GM21737 (cell line): ENCODE results near the gene GGT6.
"Not testable (repeated sequence)": the region's sequence is repeated elsewhere in the genome, so short reads cannot be mapped to it uniquely, and the experiment has no call there.

Experiments
- ATAC-seq: cut with Tn5 transposase; IDR thresholded peaks from one replicate; pipeline ENCODE4 v1.9.1; 2021; ENCODE audit warnings: mild to moderate bottlenecking, moderate library complexity; ENCODE audit not compliant: unreplicated experiment

GGT6 gene

DNA sequence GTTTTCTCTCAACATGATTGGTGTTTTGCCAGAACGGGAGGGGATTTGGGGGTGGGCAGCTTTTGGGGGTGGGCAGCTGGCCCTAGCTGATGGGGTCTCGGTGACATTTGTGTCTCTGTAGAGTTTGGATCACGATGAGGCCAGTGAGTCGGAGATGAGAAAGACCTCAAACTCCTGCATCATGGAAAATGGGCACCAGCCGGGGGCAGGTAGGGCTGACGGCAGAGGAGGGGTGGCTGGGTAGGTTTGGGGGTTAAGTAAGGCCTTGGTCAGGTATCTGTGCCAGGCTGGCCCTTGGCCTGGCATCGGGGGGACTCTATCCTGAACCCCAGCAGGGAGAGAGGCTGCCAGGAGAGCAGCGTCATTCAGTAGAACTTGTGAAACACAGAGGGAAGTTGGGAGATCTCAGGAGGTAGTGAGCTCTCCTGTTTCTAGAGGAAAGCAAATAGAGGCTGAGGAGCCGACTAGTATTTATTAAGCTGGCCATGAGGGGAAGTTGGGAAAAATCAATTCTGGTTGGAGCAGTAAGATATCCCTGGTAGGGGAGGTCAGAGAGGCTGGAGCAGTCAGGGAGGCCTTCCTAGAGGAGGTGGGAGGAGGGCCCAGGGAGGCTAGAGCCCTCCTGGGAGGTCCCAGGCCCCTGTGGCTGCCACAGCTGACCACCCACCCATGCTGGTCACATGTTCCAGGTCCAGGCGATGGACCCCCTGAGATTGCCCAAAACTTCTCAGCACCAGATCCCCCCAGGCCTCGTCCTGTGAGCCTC lies 32.0 kb upstream of the GGT6 start:
- no peak for ATAC-seq

GRCh38 chr17:4591529-4591928 lies 31.2 kb upstream of the GGT6 start:
- no peak for ATAC-seq

GRCh38 chr17:4590981-4591453 lies 30.6 kb upstream of the GGT6 start:
- ATAC-seq, result no peak

GRCh38 chr17:4590042-4590441 lies 29.7 kb upstream of the GGT6 start:
- ATAC-seq, result not testable (repeated sequence)

GRCh38 chr17:4588898-4589625 lies 28.7 kb upstream of the GGT6 start:
- ATAC-seq, result no peak

GRCh38 chr17:4588391-4588790 lies 28.0 kb upstream of the GGT6 start:
- ATAC-seq, result no peak

DNA sequence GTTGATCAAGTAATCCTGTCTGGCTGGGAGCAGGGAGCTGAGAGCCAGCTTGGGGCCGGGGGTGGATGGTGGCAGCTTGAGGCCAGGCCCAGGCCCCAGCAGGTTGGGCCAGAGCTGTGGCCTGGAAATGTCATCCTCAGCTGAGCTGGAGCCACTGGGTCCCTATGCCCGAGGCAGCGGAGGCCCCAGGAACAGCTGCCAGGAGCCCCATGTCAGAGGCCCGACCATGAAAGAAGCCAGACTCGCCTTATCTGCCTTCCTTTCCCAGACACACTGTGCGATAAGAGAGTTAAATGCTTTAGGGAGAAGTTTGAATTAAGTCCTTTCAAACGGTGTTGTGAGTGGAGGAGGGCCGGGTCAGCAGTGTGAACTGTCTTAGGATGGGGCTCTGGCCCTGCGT lies 27.4 kb upstream of the GGT6 start:
- ATAC-seq, result no peak

GRCh38 chr17:4587195-4587594 lies 26.8 kb upstream of the GGT6 start:
- ATAC-seq, result no peak

DNA sequence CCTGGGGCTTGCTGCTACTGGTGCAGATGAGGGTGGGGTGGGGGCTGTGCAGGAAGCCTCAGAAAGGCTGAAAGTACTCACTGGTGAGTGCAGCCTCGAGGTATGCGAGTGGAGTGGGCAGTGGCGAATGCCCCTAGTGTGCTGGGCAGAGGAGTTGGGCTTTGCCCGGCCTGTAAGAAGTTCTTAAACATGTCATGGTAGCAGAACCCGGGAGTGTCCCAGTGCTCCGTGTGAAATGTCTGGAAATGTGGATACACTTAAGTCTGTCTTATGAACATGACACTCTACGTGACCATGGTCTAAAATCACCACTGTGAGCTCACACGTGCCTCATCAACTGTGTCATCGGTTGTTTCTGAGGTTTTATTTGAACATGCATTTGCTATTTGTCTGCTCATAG lies 25.7 kb upstream of the GGT6 start:
- ATAC-seq, result no peak

- no peak for ATAC-seq
Observed at GRCh38 chr17:4585638-4585994, 25.2 kb upstream of the GGT6 start.

GRCh38 chr17:4584917-4585637 lies 24.7 kb upstream of the GGT6 start:
- no peak for ATAC-seq

DNA sequence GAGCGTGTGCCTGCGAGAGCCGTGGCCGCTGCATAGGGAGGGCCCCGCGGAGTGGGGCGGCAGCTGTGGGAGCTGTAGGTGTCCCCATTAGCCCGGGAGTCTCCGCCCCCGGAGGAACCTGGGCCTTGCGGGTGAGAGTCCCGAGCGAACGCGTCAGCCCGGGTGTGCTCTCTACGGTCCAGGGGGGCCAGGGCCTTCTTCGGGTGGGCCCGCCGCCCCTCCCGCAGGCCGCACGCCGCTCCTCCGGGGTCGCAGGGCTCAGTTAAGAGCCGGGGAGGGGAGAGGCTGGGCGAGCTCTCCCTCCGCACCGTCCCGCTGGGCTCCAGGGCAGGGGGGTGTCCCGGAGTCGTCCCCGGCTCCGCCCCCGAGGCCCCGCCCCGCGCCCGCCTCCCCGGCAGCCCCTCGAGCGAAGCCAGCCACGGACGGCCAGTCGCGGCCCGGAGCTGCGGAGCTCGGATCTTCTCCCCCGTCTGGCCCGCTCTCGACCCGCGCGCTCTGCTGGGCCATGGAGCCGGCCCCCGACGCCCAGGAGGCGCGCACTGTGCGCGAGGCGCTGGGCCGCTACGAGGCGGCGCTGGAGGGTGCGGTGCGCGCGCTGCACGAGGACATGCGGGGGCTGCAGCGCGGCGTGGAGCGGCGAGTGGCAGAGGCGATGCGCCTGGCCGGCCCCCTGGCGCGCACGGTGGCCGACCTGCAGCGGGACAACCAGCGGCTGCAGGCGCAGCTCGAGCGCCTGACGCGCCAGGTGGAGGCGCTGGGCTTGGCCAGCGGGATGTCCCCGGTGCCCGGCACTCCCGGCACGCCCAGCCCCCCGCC lies 23.9 kb upstream of the GGT6 start, which contains the start of gene SMTNL2:
Gene SMTNL2, plus strand, starts transcription at position 429 of the 816 bp plus-strand sequence. Its CDS starts 77 bp downstream, at position 506.
- ATAC-seq, result no peak

DNA sequence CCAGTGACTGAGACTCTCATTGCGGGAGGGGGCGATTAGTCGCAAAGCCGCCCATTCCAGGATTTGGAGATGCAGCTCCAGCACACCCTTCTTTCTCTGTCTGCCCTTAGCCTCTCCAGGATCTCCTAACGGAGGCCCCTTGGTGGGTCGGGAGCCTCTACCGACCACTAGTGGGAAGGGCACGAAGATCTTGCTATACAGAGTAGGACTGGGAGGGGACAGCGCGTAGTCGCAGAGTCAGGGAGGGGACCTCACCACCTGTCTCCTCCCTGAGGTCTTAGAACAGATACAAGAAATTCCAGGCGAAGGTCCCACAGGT lies 23.4 kb upstream of the GGT6 start:
- ATAC-seq, result no peak

- ATAC-seq, result no peak
Observed at GRCh38 chr17:4583206-4583605, 22.8 kb upstream of the GGT6 start.

- no peak for ATAC-seq
Observed at GRCh38 chr17:4582691-4583090, 22.3 kb upstream of the GGT6 start.

DNA sequence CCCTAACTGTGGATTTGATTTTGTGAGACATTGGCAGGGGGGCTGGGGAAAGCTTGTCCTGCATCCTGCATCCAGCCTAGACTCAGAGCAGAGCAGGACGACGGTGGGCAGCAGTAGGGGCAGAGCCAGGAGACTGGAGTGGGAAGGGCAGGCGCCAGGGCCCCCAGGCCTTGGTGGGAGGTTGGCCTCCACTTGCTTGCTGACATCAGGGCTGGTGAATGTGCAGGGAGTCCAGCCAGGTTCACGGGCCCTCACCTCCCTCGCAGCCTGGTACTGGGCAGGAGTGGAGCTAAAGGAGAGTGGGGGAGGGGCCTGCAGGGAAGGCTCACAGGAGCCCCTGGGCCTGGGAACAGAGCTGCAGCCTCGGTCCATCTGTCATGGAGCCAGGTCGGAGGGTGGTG lies 21.7 kb upstream of the GGT6 start:
- no peak for ATAC-seq

- no peak for ATAC-seq
Observed at GRCh38 chr17:4580291-4580690, 19.9 kb upstream of the GGT6 start.

DNA sequence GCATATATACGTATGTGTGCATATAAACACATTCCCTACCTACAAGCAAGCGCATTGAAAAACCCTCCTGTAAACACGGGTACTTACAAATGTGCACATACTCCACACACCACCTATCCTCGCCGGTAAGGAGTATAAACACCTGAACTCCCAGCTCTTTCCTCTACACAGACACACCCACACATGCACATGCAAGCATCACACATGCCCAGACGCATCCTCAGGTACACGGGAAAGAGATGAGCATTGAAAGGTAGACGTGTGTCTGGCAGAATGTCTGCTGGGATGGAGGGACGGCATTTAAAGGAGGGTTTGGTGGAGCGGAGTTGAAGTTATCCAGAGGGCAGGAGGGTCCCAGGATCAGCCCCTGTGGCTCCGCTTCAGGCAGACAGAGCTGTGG lies 19.3 kb upstream of the GGT6 start:
- ATAC-seq, result no peak

DNA sequence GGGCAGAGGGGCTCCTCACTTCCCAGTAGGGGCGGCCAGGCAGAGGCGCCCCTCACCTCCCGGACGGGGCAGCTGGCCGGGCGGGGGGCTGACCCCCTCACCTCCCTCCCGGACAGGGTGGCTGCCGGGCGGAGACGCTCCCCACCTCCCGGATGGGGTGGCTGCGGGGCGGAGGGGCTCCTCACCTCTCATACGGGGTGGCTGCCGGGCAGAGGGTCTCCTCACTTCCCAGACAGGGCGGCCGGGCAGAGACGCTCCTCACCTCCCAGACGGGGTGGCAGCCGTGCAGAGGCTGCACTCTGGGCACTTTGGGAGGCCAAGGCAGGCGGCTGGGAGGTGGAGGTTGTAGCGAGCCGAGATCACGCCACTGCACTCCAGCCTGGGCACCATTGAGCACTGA lies 18.0 kb upstream of the GGT6 start:
- not testable (repeated sequence) for ATAC-seq

- ATAC-seq, result no peak
Observed at GRCh38 chr17:4577386-4577993, 17.1 kb upstream of the GGT6 start.
